C1 segment of cervical spinal cord (tissue), 14 donors: ENCODE results near the gene PTPRQ.

Experiments used
- DNase-seq, 14 donors: peaks; one replicate each; lab custom pipeline; 2025; lab: John Stamatoyannopoulos, UW

PTPRQ gene

GRCh38 chr12:80721326-80721725 lies 277.3 kb downstream of the PTPRQ start:
- no peak for DNase-seq
